ENCODE results near the gene LRRC8C. TPM values are rescaled to one million over a fixed set of nuclear protein-coding genes. Genes with fewer than 3 reads are reported as not detected.

Gene LRRC8C
- total and polyA plus RNA-seq, 2 of the 8 experiments (the other 6 are each of a cell fraction or from before 2014, with no cell fraction given) = 1.1 to 2.1 TPM

- H3K4me3 ChIP-seq (ENCODE audit: extremely low read depth in 1 of 4, insufficient read depth in 2 of 4, low read depth in 3 of 4, low read length in 4 of 4) = no peak overlapping the region
- H2BK20ac ChIP-seq (ENCODE audit: low read length) = no peak overlapping the region
- no peak overlapping the region for H3K56ac ChIP-seq (replicated peaks; ENCODE audit: insufficient read length, low read depth, low read length)
- H3K4me1 ChIP-seq (replicated peaks in 1 of 4; ENCODE audit: control insufficient read depth in 3 of 4, insufficient read depth in 4 of 4, low read length in 3 of 4) = no peaks in the 10 kb centered on the region
- H3K79me2 ChIP-seq (ENCODE audit: control insufficient read depth in 1 of 2, insufficient read depth in 2 of 2, low read length in 2 of 2) = no peaks in the 10 kb centered on the region
- TF ChIP-seq YY1 (IDR thresholded peaks at IDR 0.05; ENCODE audit: low read depth, low read length) (no peak), TCF12 (IDR thresholded peaks at IDR 0.05; ENCODE audit: low read depth, low read length) (no peak), CTCF (IDR thresholded peaks at IDR 0.05; ENCODE audit: control extremely low read depth in 1 of 3, insufficient read depth in 1 of 3, low read depth in 1 of 3, low read length in 3 of 3) (peak in 2 of 3 experiments; percentile 20 to 28; a peak in 2 of 4 replicates), RAD21 (IDR thresholded peaks at IDR 0.05 in 1 of 2, conservative IDR thresholded peaks at IDR 0.05 in 1 of 2; ENCODE audit: low read depth in 2 of 2, low read length in 2 of 2) (peak; percentile 43 to 52)
- H2AK5ac ChIP-seq (ENCODE audit: low read depth, low read length) = no peak overlapping the region
- no peaks in the 10 kb centered on the region; a peak in 1 of 7 replicates for H3K27me3 ChIP-seq (replicated peaks in 1 of 4; ENCODE audit: control insufficient read depth in 3 of 4, extremely low read depth in 1 of 4, insufficient read depth in 3 of 4, low read length in 3 of 4)
- H3K14ac ChIP-seq (ENCODE audit: insufficient read length) = no peak overlapping the region
- H4K20me1 ChIP-seq (replicated peaks in 1 of 2; ENCODE audit: control insufficient read depth in 1 of 2, insufficient read depth in 2 of 2, low read length in 2 of 2) = no peaks in the 10 kb centered on the region
- POLR2A ChIA-PET (ENCODE audit: partially characterized antibody) = interaction anchor here (0.7 kb wide), 1 partner anchor 101 kb away, joined by 3 read pairs; no protein-coding TSS in a partner anchor
- peaks cover 0 to 3% (median 0%) of the 10 kb centered on the region in 4 experiments; a peak in 1 of 8 replicates for H3K36me3 ChIP-seq (ENCODE audit: control insufficient read depth in 2 of 4, insufficient read depth in 4 of 4, low read length in 3 of 4)
- H2AFZ ChIP-seq (ENCODE audit: low read length) = no peak overlapping the region
- WGBS, 2 experiments (ENCODE audit: extremely low coverage in 1 of 2, insufficient coverage in 1 of 2, insufficient read length in 1 of 2, insufficient replicate concordance in 2 of 2, low coverage in 1 of 2, low lambda C conversion rate in 2 of 2, missing lambda C conversion rate in 1 of 2) = 82% methylated on average over 3 of the region's 3 CpGs; no CpG with 5 or more reads in 1 of the 2 experiments
- no peak overlapping the region for H2BK5ac ChIP-seq (ENCODE audit: low read depth, low read length)
- no peak for DNase-seq (ENCODE audit: low read depth in 1 of 2, low spot score in 2 of 2)
- no peak overlapping the region for H3K4ac ChIP-seq (replicated peaks; ENCODE audit: insufficient read length, low read depth, low read length)
- H4K5ac ChIP-seq (ENCODE audit: insufficient read length, low read depth, low read length) = no peak overlapping the region
- H3K9me3 ChIP-seq (ENCODE audit: insufficient read depth in 2 of 2, low read depth in 1 of 2, low read length in 1 of 2) = peaks cover 0 to 1% of the 10 kb centered on the region in 2 experiments; a peak in 1 of 4 replicates
- no peak overlapping the region for H3K9ac ChIP-seq (replicated peaks in 1 of 4; ENCODE audit: extremely low read depth in 1 of 4, low read depth in 3 of 4, low read length in 3 of 4)
- no peak overlapping the region for H2BK12ac ChIP-seq (ENCODE audit: low read depth, low read length)
- H3K79me1 ChIP-seq (ENCODE audit: low read depth, low read length) = no peaks in the 10 kb centered on the region
- H4K8ac ChIP-seq (ENCODE audit: extremely low read depth, insufficient read depth, low read length) = no peak overlapping the region
- no peak overlapping the region for H3K18ac ChIP-seq (ENCODE audit: extremely low read depth, low read length)
- peak; percentile 50 for FAIRE-seq
- no peak overlapping the region for H2BK120ac ChIP-seq (replicated peaks; ENCODE audit: low read depth, low read length)
- peaks cover 2% of the 10 kb centered on the region; the same call in 1 of the 2 replicates for H3K23me2 ChIP-seq (ENCODE audit: low read depth, low read length)
- no peak overlapping the region for H3K27ac ChIP-seq (ENCODE audit: low read depth, low read length)
- H3K4me2 ChIP-seq (ENCODE audit: insufficient read depth in 1 of 2, low read depth in 2 of 2, low read length in 2 of 2) = no peak overlapping the region
- no peak overlapping the region for H4K91ac ChIP-seq (replicated peaks; ENCODE audit: insufficient read length, low read length)
- CTCF ChIA-PET (ENCODE audit: partially characterized antibody) = interaction anchor here (0.7 to 3.5 kb wide), 19 partner anchors 10 to 791 kb away, joined by 3 to 23 read pairs (median 4); partner anchors contain the start of gene LRRC8C
- no peak overlapping the region for H2BK15ac ChIP-seq (ENCODE audit: low read length)
- no peak overlapping the region for H3K23ac ChIP-seq (ENCODE audit: insufficient read length)
Observed at GRCh38 chr1:89622895-89623294, 10.0 kb upstream of the LRRC8C start.

Data from H1 (cell line).